K562 (cell line): ENCODE data around the gene LAIR2. TPM values are rescaled to one million over a fixed set of nuclear protein-coding genes. Genes with fewer than 3 reads are reported as not detected.
A peak's percentile ranks its signal among the peaks of the same experiment; 100 is the strongest.

Experiments used
- ARHGAP35 ChIP-seq: fragments of 450-650 bp; IDR thresholded peaks from 2 replicates; pipeline ENCODE4 v1.6.1; 2018; ENCODE audit not compliant: partially characterized antibody
- ARID1B ChIP-seq: fragments of 450-650 bp; IDR thresholded peaks from 2 replicates; pipeline ENCODE4 v1.6.1; 2016; ENCODE audit warnings: antibody characterized with exemption, mild to moderate bottlenecking, inconsistent platforms
- ARID2 ChIP-seq: fragments of 450-650 bp; IDR thresholded peaks from 2 replicates; pipeline ENCODE4 v1.6.1; 2017; ENCODE audit warnings: antibody characterized with exemption, mild to moderate bottlenecking
- ATF4 ChIP-seq: fragments of 450-650 bp; formaldehyde crosslinking; IDR thresholded peaks from 2 replicates; pipeline ENCODE4 v1.4.0; 2022; ENCODE audit warnings: mild to moderate bottlenecking, moderate library complexity
- CHCHD3 ChIP-seq: fragments of 250-450 bp; sonication (Bioruptor Pico); IDR thresholded peaks from 2 replicates; pipeline ENCODE4 v2.1.2; 2022; ENCODE audit warnings: mild to moderate bottlenecking
- MAFF ChIP-seq: IDR thresholded peaks from 2 replicates; pipeline ENCODE4 v1.6.1; 2012; ENCODE audit warnings: low read length, improper control_type of control experiment
- MBD2 ChIP-seq: sonication (generic); IDR thresholded peaks from 2 replicates; pipeline ENCODE4 v1.6.1; 2016; ENCODE audit warnings: low read depth, borderline replicate concordance
- MNT ChIP-seq, 2 experiments: fragments of 450-650 bp; conservative IDR thresholded peaks; 2 replicates each; pipeline ENCODE4 v1.6.1; 2017; ENCODE audit warnings: mild to moderate bottlenecking in 2 of 2, moderate library complexity in 2 of 2
- MYC ChIP-seq, 2 experiments: fragments of 250-450 bp in 1 of 2; sonication (Bioruptor Pico) in 1 of 2; IDR thresholded peaks; 2 replicates each; pipeline versions ENCODE4 v1.5.1 to v1.6.1; 2012 to 2021; ENCODE audit warnings: low read depth in 2 of 2, borderline replicate concordance in 1 of 2, improper control_type of control experiment in 1 of 2, low read length in 1 of 2, mild to moderate bottlenecking in 1 of 2, moderate library complexity in 1 of 2
- NR0B1 ChIP-seq: fragments of 450-650 bp; IDR thresholded peaks from one replicate; pipeline ENCODE4 v1.6.1; 2018; ENCODE audit warnings: mild to moderate bottlenecking, moderate library complexity; ENCODE audit not compliant: partially characterized antibody
- POLR2H ChIP-seq: IDR thresholded peaks from 2 replicates; pipeline ENCODE4 v1.6.1; 2016; ENCODE audit warnings: missing genetic modification characterization, low read depth, mild to moderate bottlenecking, control low read depth, missing compliant biosample characterization, moderate library complexity
- PPARD ChIP-seq: fragments of 250-450 bp; sonication (Bioruptor Pico); IDR thresholded peaks from 2 replicates; pipeline ENCODE4 v1.8.0; 2022; ENCODE audit warnings: inconsistent platforms, mild to moderate bottlenecking, moderate library complexity
- RFX1 ChIP-seq: fragments of 450-650 bp; IDR thresholded peaks from 2 replicates; pipeline ENCODE4 v1.6.1; 2016; ENCODE audit warnings: mild to moderate bottlenecking, moderate library complexity
- STAT5B ChIP-seq: fragments of 250-450 bp; sonication (Bioruptor Pico); IDR thresholded peaks from 2 replicates; pipeline ENCODE4 v1.8.0; 2021; ENCODE audit warnings: mild to moderate bottlenecking, inconsistent platforms
- TOE1 ChIP-seq, 2 experiments: fragments of 450-650 bp in 1 of 2; sonication (generic) in 1 of 2; formaldehyde crosslinking in 1 of 2; IDR thresholded peaks; 2 replicates each; pipeline versions ENCODE4 v1.7.1 to v1.8.0; 2016 to 2022; ENCODE audit warnings: borderline replicate concordance in 2 of 2, mild to moderate bottlenecking in 2 of 2, antibody characterized with exemption in 1 of 2, inconsistent platforms in 1 of 2, low read depth in 1 of 2, missing genetic modification reagents in 1 of 2, moderate library complexity in 1 of 2
- ZC3H8 ChIP-seq: fragments of 450-650 bp; IDR thresholded peaks from 2 replicates; pipeline ENCODE4 v1.6.1; 2017
- ZHX1 ChIP-seq: fragments of 150-350 bp; conservative IDR thresholded peaks from 2 replicates; pipeline ENCODE4 v1.6.1; 2014; ENCODE audit warnings: low read length
- ZNF347 ChIP-seq: fragments of 450-650 bp; formaldehyde crosslinking; IDR thresholded peaks from 2 replicates; pipeline ENCODE4 v1.4.0; 2020; ENCODE audit warnings: low read depth, mild to moderate bottlenecking, moderate library complexity
- ZNF395 ChIP-seq: fragments of 200-800 bp; sonication (Bioruptor generic); IDR thresholded peaks from 2 replicates; pipeline ENCODE4 v1.6.1; 2017; ENCODE audit warnings: missing genetic modification characterization, missing compliant biosample characterization
- ZNF778 ChIP-seq: fragments of 450-650 bp; formaldehyde crosslinking; IDR thresholded peaks from 2 replicates; pipeline ENCODE4 v1.4.0; 2020; ENCODE audit warnings: mild to moderate bottlenecking, moderate library complexity
- ZNF785 ChIP-seq: fragments of 250-450 bp; sonication (Bioruptor Pico); IDR thresholded peaks from 2 replicates; pipeline ENCODE4 v1.4.0; 2020; ENCODE audit warnings: mild to moderate bottlenecking
- polyA plus RNA-seq, 8 experiments: library from polyadenylated mRNA; depleted of rRNA in 4 of 8; stranded (reverse) in 5 of 8; unstranded in 3 of 8; fragments of >200 nt; fragmentation: Nextera tagmentation in 2 of 8; fragmentation: Illumina TruSeq in 1 of 8; extraction: Ambion mirVana in 2 of 8; extraction: Trizol in 1 of 8; gene quantifications; 2 replicates each; pipeline versions ENCODE4 v1.2.1 to v1.2.3, GENCODE V29; 2011 to 2014; ENCODE audit warnings: inconsistent platforms in 1 of 8, missing spikeins in 1 of 8
- total RNA-seq, 7 experiments: library from RNA; depleted of rRNA in 6 of 7; stranded (reverse); fragments of >200 nt in 6 of 7; fragmentation: Illumina TruSeq in 2 of 7; extraction: Trizol in 2 of 7; gene quantifications; 2 replicates each; pipeline versions ENCODE4 v1.2.1 to v1.2.3, GENCODE V29; 2011 to 2021; ENCODE audit warnings: low replicate concordance in 1 of 7

LAIR2 gene
- total and polyA plus RNA-seq, 9 of the 15 experiments (the other 6 are each of a cell fraction or from before 2014, with no cell fraction given), result not detected

GRCh38 chr19:54526972-54527371 is 24.3 kb downstream of the LAIR2 start (continued):
- TF ChIP-seq ZHX1 (0 out of 2 replicates have a peak, but pooled peaks have one; percentile 57), ZNF778 (CRISPR knock-in tag) (no peak), MAFF (0 out of 2 replicates have a peak, but pooled peaks have one; percentile 11), ATF4 (no peak), ARHGAP35 (peak; percentile 87), ZNF785 (CRISPR knock-in tag) (no peak), CHCHD3 (CRISPR knock-in tag) (no peak), ZNF395 (CRISPR knock-in tag) (no peak), NR0B1 (no peak), ARID1B (no peak), ARID2 (no peak), MYC (IDR thresholded peaks at IDR 0.05; ENCODE audit: low read depth, low read length) (peak; percentile 10; the same call in 1 of the 2 replicates), MYC (CRISPR knock-in tag; IDR thresholded peaks at IDR 0.05; ENCODE audit: borderline replicate concordance, low read depth) (no peak), PPARD (CRISPR knock-in tag) (no peak), RFX1 (no peak), STAT5B (CRISPR knock-in tag) (no peak), POLR2H (tag) (peak; percentile 57; the same call in 1 of the 2 replicates), MBD2 (no peak), MNT (conservative IDR thresholded peaks at IDR 0.05) (no peak), TOE1 (IDR thresholded peaks at IDR 0.05; ENCODE audit: borderline replicate concordance) (no peak), TOE1 (CRISPR knock-in tag; IDR thresholded peaks at IDR 0.05; ENCODE audit: borderline replicate concordance, low read depth) (no peak), ZNF347 (no peak), ZC3H8 (no peak)
